ENCODE data around the gene FAM241B.

GRCh38 chr10:69650589-69651261, 20.7 kb downstream of the FAM241B start:
- TF ChIP-seq CTCF (IDR thresholded peaks at IDR 0.05; ENCODE audit: insufficient read depth, low read length) (no peak), GABPA (IDR thresholded peaks at IDR 0.05; ENCODE audit: low read depth) (no peak), POLR2AphosphoS5 (IDR thresholded peaks at IDR 0.05; ENCODE audit: low read depth) (no peak), SPI1 (IDR thresholded peaks at IDR 0.05; ENCODE audit: borderline replicate concordance, low read depth) (no peak)
